SU-DHL-6 (cell line): Measurements from ENCODE around the gene CENPX.

Experiments used
- H2AFZ ChIP-seq: fragments of 200-600 bp; sonication (generic); 2 replicates; pipeline ENCODE4 v1.6.1; 2014; ENCODE audit warnings: low read depth, mild to moderate bottlenecking, moderate library complexity, mixed read lengths, antibody characterized with exemption, low read length; ENCODE audit not compliant: severe bottlenecking
- H3F3A ChIP-seq: fragments of 200-600 bp; shearing (Covaris generic); 2 replicates; pipeline ENCODE4 v1.6.0; 2016; ENCODE audit warnings: antibody characterized with exemption, mild to moderate bottlenecking; ENCODE audit not compliant: insufficient read depth
- H3K27ac ChIP-seq: fragments of 200-600 bp; sonication (generic); 2 replicates; pipeline ENCODE4 v1.5.1; 2016; ENCODE audit warnings: low read depth, mild to moderate bottlenecking, low read length, moderate library complexity, mixed read lengths
- H3K27me3 ChIP-seq: fragments of 200-600 bp; sonication (generic), shearing (Covaris generic); 2 replicates; pipeline ENCODE4 v1.6.0; 2014; ENCODE audit warnings: mild to moderate bottlenecking, low read length
- H3K36me3 ChIP-seq: fragments of 200-600 bp; sonication (generic); 2 replicates; pipeline ENCODE4 v1.6.1; 2014; ENCODE audit warnings: mild to moderate bottlenecking, low read length, mixed read lengths
- H3K4me2 ChIP-seq: fragments of 300-600, 200-600 bp; shearing (Covaris generic), sonication (generic); 2 replicates; pipeline ENCODE4 v1.6.0; 2014; ENCODE audit warnings: low read length, low read depth, mild to moderate bottlenecking; ENCODE audit not compliant: poor library complexity, severe bottlenecking
- H3K4me3 ChIP-seq: fragments of 200-600 bp; sonication (generic); 2 replicates; pipeline ENCODE4 v1.5.1; 2014; ENCODE audit warnings: antibody characterized with exemption, low read length, mild to moderate bottlenecking, mixed read lengths; ENCODE audit not compliant: insufficient read depth, poor library complexity, severe bottlenecking
- H3K79me2 ChIP-seq: fragments of 200-600 bp; sonication (generic); 2 replicates; pipeline ENCODE4 v1.6.1; 2014; ENCODE audit warnings: mild to moderate bottlenecking, low read length, moderate library complexity; ENCODE audit not compliant: insufficient read depth
- H3K9ac ChIP-seq: fragments of 200-600 bp; sonication (generic); 2 replicates; pipeline ENCODE4 v1.7.0; 2014; ENCODE audit warnings: mild to moderate bottlenecking, low read length
- H3K9me2 ChIP-seq: fragments of 200-600 bp; sonication (generic); replicated peaks from 2 replicates; pipeline ENCODE4 v1.6.1; 2014; ENCODE audit warnings: low read length; ENCODE audit not compliant: insufficient read depth
- H3K9me3 ChIP-seq: fragments of 200-600 bp; sonication (generic); 2 replicates; pipeline ENCODE4 v1.6.1; 2014; ENCODE audit warnings: low read length, mixed read lengths; ENCODE audit not compliant: insufficient read depth
- H4K20me1 ChIP-seq: fragments of 200-600 bp; sonication (generic); 2 replicates; pipeline ENCODE4 v1.6.1; 2014; ENCODE audit warnings: low read depth, mild to moderate bottlenecking, antibody characterized with exemption, low read length, moderate library complexity, mixed read lengths
- CTCF ChIP-seq: fragments of 200-600 bp; sonication (generic); IDR thresholded peaks from one replicate; pipeline ENCODE4 v1.5.1; 2017; ENCODE audit warnings: antibody characterized with exemption, mild to moderate bottlenecking, low read length, moderate library complexity; ENCODE audit not compliant: insufficient read depth, poor library complexity, severe bottlenecking
- EZH2phosphoT487 ChIP-seq: fragments of 200-600 bp; sonication (generic), shearing (Covaris generic); conservative IDR thresholded peaks from 2 replicates; pipeline ENCODE4 v1.6.1; 2018; ENCODE audit warnings: mild to moderate bottlenecking, antibody characterized with exemption, low read length, moderate library complexity, mixed read lengths

The CENPX gene

GRCh38 chr17:82009413-82009812 is 13.3 kb downstream of the CENPX start:
- Histone ChIP-seq H3K27me3 (no peaks in the 10 kb centered on the region), H3F3A (no peaks in the 10 kb centered on the region), H3K79me2 (no peaks in the 10 kb centered on the region), H3K9me2 (no peaks in the 10 kb centered on the region), H3K9me3 (no peaks in the 10 kb centered on the region), H3K4me2 (no peak overlapping the region), H3K36me3 (no peaks in the 10 kb centered on the region), H3K27ac (no peak overlapping the region), H2AFZ (no peak overlapping the region), H3K4me3 (no peak overlapping the region), H3K9ac (no peak overlapping the region), H4K20me1 (no peaks in the 10 kb centered on the region)
- TF ChIP-seq EZH2phosphoT487 (no peak), CTCF (no peak)

- Histone ChIP-seq H3K9me2 (no peaks in the 10 kb centered on the region), H3K27ac (no peak overlapping the region), H3K4me2 (no peak overlapping the region), H3K9ac (no peak overlapping the region), H3K4me3 (no peak overlapping the region), H3K9me3 (no peaks in the 10 kb centered on the region), H3K36me3 (no peaks in the 10 kb centered on the region), H3K79me2 (no peaks in the 10 kb centered on the region), H3F3A (no peaks in the 10 kb centered on the region), H4K20me1 (no peaks in the 10 kb centered on the region), H2AFZ (no peak overlapping the region), H3K27me3 (no peaks in the 10 kb centered on the region)
- TF ChIP-seq CTCF (no peak), EZH2phosphoT487 (no peak)
Observed at GRCh38 chr17:82008941-82009405, 13.7 kb downstream of the CENPX start.

- Histone ChIP-seq H3K27ac (no peak overlapping the region), H3K79me2 (no peaks in the 10 kb centered on the region), H3K9me2 (no peaks in the 10 kb centered on the region), H3K4me3 (no peak overlapping the region), H3K4me2 (no peak overlapping the region), H3K9ac (no peak overlapping the region), H3F3A (no peaks in the 10 kb centered on the region), H2AFZ (no peak overlapping the region), H3K36me3 (no peaks in the 10 kb centered on the region), H3K9me3 (no peaks in the 10 kb centered on the region), H4K20me1 (no peaks in the 10 kb centered on the region), H3K27me3 (no peaks in the 10 kb centered on the region)
- no peak for TF ChIP-seq EZH2phosphoT487
- no peak for TF ChIP-seq CTCF
Observed at GRCh38 chr17:82008258-82008940, 14.3 kb downstream of the CENPX start.
